T1000 (cell line): ENCODE data around the gene DSCAM.
"Not testable (repeated sequence)": the region's sequence is repeated elsewhere in the genome, so short reads cannot be mapped to it uniquely, and the experiment has no call there.

ENCODE experiments used
- DNase-seq: peaks from one replicate; lab custom pipeline; 2025; ENCODE audit warnings: mixed read lengths; lab: John Stamatoyannopoulos, UW

DSCAM gene

DNA sequence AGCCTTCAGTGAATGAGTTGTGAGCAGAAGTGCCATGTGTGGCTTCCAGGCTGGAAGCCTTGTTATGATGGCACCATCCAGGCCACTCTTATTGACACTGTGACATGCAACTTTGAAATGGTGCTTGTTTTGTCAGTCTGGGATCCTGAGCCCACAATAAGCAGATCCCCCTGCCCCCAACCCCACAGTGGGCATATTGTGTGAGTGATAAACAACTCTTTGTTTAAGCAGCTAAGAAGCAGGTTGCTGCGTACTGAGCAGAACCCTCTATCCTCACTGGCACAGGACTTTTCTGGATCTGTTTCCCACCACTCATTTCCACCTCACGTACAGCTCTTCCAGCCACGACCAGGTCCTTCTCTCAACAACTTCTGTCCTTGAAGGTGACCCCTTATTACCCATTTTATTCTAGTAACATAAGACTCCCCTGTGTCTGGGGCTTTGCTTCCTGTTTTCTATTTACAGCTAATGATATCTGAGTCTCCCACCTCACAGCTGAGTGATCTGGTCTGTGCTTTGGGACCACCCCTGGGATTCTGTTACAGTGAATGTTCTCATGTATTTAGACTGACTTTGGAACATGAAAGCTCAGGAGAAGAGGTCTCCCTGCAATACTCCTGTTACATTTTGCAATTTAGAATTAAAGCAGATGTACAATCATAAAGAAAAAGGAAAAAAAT, 604.2 kb downstream of the DSCAM start:
- no peak for DNase-seq

DNA sequence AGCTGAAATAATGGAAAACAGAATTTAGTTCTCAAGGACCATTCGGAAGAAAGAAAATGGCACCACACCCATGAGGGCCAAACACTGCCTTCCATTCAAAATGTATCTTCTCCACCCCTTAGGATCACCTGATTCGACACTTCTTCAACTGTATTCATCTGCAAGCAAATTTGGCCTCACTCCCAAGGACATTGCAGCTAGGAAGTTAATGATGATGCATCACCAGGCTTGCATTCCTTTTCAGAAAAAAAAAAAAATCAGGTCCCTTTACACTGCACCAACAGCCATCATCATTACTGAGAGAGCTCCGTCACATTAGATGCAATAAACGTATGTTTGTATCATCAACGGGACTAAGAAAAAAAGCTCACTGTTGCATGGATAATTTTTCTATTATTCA, 611.4 kb downstream of the DSCAM start:
- DNase-seq: no peak

DNA sequence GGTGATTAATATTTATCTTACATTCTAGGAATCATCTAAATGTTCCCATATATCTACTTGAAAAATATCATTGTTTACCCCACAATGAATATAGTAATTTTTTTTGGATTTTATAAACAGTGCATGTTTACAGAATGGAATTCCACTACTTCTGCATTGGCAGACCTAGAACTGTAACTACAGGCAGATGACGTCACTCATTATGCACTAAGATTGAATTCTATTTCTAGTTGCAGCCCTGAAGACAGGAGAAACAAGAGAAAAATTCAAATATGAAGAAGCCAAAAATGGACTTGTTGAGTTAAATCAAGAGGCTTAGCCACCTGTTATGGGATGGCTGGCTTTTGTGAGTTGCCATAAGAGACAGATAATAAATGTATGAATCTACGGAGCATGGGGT, 615.0 kb downstream of the DSCAM start:
- no peak for DNase-seq

DNA sequence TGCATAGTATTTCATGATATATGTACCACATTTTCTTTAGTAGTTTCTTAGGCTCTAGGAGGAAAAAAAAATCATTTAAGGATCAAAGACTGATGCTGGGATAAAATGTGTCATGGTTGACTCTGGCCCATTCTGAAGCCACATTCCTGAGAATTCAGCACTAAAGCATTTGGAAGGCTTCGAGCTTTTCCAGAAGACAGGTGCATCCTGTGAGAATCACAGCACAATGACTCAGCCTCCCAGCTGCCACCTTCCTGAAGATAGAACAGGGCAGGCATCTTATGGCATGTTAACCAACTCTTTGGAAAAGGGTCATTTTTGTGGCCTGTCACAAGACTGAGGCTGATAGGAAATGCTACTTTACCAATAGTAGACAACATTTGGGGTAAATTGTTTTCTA, 619.9 kb downstream of the DSCAM start:
- DNase-seq: no peak

DNA sequence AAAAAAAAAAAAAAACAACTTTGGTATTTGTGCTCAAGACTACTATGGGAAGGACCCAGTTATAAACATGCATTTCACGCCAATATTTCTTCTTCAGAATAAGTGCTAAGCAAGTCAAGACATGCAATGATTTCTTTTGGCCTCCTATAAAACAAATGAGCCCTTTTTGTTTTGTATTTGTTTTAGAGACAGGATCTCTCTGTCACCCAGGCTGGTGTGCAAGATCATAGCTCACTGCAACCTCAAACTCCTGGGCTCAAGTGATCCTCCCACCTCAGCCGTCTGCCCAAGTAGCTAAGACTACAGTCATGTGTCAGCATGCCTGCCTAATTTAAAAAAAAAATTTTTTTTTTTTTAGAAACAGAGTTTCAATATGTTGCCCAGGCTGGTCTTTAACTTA, 631.0 kb downstream of the DSCAM start:
- DNase-seq: no peak

DNA sequence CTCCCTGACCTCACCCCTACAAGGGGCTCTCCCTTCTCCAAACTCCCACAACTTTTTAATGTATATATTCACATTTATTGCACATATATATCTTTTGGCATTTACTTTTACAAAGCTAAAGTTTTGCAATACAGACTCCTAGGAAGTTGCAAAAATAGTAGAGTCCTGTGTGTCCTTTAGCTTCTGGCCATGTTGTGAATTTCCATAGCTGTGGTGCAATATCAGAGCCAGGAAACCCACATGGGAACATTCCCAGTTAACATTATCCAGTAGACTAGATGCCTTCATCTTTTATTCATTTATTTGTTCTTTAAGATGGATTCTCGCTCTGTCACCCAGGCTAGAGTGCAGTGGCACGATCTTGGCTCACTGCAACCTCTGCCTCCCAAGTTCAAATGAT, 636.7 kb downstream of the DSCAM start:
- no peak for DNase-seq

DNA sequence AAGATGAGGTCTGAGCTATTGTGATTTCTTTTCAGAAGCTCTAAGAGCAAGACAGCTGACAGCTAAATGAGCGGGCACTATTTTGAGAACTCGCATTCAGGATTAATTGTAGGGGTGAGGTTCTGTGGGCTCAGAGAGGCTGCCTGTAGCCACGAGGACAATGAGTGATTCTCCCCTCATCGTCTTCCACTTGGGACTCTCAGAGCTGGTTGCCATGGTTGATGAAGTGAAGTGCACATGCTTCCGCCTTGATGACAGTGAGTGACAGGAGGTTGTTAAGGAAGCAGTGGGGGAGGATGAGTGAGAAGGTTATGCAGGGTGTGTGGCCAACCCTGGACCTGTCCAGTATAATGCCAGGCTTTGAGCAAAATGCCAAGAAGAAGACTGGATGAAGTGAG, 638.0 kb downstream of the DSCAM start:
- DNase-seq: no peak

DNA sequence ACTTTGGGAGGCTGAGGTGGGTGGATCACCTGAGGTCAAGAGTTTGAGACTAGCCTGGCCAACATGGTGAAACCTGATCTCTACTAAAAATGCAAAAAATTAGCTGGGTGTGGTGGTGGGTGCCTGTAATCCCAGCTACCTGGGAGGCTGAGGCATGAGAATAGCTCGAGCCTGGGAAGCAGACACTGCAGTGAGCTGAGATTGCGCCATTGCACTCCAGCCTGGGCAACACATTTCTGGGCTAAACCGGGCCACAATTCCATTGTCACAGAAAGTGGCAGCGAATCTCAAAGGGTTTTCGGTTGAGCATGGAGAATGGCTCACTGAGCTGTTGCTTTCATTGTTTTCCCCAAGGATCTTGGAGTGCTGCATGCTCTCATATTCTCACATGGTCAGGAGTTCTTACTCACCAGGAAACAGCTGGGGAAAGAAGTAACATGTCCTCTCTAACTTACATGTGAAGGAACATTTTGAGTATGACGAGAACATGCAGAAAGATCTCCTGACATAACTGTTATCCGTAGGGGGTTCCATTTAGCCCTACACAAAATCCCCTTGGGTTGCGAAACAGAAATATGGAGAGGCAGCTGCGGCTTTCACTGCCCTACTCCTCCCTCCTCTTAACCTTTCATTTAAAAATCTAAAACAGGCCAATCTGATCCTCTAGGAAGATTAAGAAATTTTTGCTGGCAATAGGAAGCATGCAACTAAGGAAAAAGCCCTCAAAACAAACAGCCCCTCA, 638.6 kb downstream of the DSCAM start:
- no peak for DNase-seq

DNA sequence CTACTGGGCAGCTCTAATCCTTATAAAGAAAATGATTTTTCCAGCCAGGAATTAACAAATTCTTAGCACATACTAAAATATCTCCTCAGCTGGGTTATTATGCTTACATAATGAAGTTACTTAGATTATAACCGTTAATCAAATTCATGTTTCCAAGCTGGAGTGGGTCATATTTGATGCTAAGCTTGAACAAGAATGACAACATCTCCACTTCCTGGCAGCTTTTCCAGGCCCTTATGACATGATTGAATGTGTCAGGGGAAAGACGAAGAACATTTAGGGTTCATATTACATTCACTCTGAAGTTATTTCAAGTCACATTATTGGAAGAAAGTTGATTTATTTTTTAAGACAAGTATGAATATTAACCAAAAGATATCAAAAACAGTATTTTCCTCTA, 646.0 kb downstream of the DSCAM start:
- DNase-seq: no peak

DNA sequence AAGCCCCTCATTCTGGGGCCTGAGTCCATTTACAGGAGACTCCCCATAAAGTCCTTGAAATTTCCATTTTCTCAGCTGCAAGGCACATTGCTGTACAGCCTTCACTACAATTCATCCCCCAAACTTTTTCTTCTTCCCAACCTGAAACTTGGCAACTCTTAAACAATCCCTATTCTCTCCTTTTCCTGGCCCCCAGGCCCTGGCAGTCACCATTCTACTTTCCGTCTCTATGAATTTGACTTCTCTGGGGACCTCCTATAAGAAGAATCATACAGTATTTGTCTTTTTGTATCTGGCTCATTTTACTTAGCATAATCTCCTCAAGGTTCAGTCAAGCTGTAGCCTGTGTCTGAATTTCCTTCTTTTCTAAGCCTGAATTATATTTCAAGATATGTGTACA, 646.8 kb downstream of the DSCAM start:
- DNase-seq: no peak

GRCh38 chr21:40194185-40194980, 652.6 kb downstream of the DSCAM start:
- DNase-seq: no peak

DNA sequence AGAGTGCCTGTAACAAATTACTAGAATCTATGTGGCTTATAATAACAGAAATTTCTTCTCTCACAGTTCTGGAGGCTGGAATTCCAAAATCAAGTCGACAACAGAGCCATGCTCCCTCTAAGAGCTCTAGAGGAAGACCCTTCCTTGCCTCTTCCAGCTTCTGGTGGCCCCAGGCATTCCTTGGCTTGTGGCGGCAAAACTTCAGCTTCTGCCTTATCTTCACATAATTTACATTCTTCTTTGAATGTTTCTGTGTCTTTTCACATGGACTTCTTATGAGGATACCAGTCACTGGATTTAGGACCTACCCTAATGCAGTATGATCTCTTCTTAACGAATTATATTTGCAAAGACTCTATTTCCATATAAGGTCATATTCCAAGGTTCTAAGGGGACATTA, 655.3 kb downstream of the DSCAM start:
- no peak for DNase-seq

- no peak for DNase-seq
Observed at GRCh38 chr21:40191196-40191595, 655.8 kb downstream of the DSCAM start.

DNA sequence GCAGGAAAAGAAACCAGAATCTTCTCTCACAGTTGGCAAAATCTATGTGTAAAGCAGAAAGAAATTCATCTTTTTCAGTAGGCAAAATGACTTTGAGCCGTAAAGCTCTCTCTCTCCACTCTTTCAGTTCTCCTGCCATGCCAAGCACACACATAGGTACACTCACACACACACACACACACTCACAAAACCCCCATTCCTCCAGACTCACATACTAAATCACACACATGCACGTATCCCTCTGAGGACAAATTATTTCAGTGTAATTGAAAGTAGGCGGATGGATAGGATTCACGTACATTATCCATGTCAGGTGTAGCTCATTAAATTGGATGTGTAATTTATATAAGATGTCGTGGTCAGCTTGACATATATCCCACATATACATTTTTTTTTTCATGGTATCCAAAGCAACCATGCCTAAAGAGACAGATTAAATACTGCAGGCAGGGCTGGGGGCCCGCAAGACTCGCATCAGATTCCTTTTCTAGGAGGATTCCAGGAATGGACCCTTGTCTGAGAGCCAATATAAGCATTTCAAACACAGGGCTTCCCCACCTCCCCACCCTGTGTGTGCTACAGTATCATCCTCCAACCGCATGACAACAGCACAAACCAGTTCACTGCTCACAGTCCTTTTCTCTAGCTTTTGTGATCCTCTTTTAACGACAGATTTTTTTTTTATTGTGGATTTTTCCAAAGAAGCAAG, 658.9 kb downstream of the DSCAM start:
- no peak for DNase-seq

GRCh38 chr21:40187244-40187643, 659.7 kb downstream of the DSCAM start:
- no peak for DNase-seq

- no peak for DNase-seq
Observed at GRCh38 chr21:40186045-40186444, 660.9 kb downstream of the DSCAM start.

DNA sequence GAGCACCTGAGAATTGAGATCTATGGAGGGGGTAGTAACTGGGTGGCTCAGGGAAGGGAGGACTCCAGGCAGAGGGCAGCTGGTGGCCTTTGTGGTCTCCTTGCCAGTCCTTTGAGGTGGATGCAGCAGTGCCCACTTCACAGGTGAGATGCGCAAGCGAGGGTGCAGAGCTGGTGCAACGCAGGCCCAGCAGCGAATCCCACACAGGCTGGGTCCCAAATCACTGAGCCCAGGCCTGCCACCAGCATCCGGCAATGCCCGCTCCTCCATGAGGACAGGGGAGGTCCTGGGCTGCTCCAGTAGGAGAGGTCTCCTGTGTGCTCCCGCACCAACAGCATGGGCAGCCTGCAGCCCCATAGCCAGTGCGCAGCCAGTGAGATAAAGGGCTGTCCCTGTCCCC, 661.8 kb downstream of the DSCAM start:
- DNase-seq: no peak

- DNase-seq: not testable (repeated sequence)
Observed at GRCh38 chr21:40182491-40182890, 664.5 kb downstream of the DSCAM start.

DNA sequence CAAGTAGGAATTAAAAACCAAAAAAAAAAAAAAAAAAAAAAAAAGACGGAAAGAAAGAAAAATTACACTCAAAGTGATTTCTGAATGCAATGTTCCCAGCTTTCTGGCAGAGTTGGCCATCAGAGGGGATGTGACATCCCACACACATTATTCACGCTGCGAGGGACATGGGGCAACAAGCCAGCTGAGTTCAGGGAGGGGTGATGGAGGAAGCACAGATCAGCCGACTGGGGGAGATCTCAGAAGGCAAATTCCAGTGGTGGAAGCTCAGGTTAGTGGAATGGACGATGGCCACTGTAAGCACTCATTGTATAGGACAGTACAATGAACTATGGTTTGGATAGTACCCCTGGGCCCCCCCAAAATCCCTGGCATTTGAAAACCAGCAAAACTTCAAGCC, 667.8 kb downstream of the DSCAM start:
- no peak for DNase-seq

- DNase-seq: no peak
Observed at GRCh38 chr21:40178726-40179125, 668.2 kb downstream of the DSCAM start.

GRCh38 chr21:40177979-40178378, 669.0 kb downstream of the DSCAM start:
- DNase-seq: no peak

DNA sequence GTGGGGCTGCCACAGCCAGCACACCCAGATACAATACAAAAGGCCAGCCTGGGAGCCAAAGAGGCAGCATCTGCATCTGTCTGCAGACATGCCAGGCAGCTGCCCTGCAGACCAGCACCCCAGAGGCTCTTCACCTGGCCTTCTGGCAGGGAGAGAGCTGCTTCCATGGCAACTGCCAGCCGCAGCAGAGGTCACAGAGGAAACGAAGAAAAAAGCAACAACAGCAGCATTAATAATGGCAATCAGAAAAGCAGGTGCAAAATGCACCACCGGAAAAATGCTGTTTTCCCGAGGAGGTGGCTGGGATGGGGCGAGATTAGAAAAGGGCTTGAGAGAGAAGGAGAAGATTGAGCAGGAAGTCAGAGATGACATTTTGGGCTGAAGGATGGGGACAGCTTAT, 670.2 kb downstream of the DSCAM start:
- no peak for DNase-seq
